Esophagus (tissue), 2 donors: Measurements from ENCODE around the gene YKT6. TPM values are rescaled to one million over a fixed set of nuclear protein-coding genes. Genes with fewer than 3 reads are reported as not detected.

ENCODE experiments used
- H3K27ac ChIP-seq, 2 donors: one replicate each; pipeline ENCODE4 v1.5.1; 2013; ENCODE audit warnings: low read depth in 2 of 2, mild to moderate bottlenecking in 2 of 2, inconsistent platforms in 1 of 2, low read length in 1 of 2, moderate library complexity in 1 of 2
- H3K27me3 ChIP-seq, 2 donors: one replicate each; pipeline ENCODE4 v1.6.1; 2013; ENCODE audit warnings: low read length in 2 of 2, control low read depth in 1 of 2, mild to moderate bottlenecking in 1 of 2; ENCODE audit not compliant: insufficient read depth in 2 of 2, control insufficient read depth in 1 of 2
- H3K36me3 ChIP-seq, 2 donors: one replicate each; pipeline ENCODE4 v1.6.1; 2013; ENCODE audit warnings: low read length in 1 of 2; ENCODE audit not compliant: control insufficient read depth in 2 of 2, insufficient read depth in 2 of 2
- H3K4me1 ChIP-seq, 2 donors: one replicate each; pipeline ENCODE4 v1.6.1; 2013; ENCODE audit warnings: low read length in 1 of 2; ENCODE audit not compliant: control insufficient read depth in 2 of 2, insufficient read depth in 2 of 2
- H3K4me3 ChIP-seq, 2 donors: one replicate each; pipeline ENCODE4 v1.5.1; 2013; ENCODE audit warnings: low read length in 2 of 2, mild to moderate bottlenecking in 2 of 2, low read depth in 1 of 2, moderate library complexity in 1 of 2
- H3K9me3 ChIP-seq, 2 donors: one replicate each; pipeline ENCODE4 v1.6.1; 2013; ENCODE audit warnings: mild to moderate bottlenecking in 2 of 2, low read depth in 1 of 2, low read length in 1 of 2, moderate library complexity in 1 of 2; ENCODE audit not compliant: control insufficient read depth in 2 of 2, insufficient read depth in 1 of 2
- WGBS, 2 donors: extraction: QIAGEN DNeasy Blood & Tissue Kit; methylation state at CpG; one replicate each; pipeline ENCODE4 v1.1.7; 2013; 5-methylcytosine and 5-hydroxymethylcytosine counted together
- polyA plus RNA-seq, 2 donors: library from polyadenylated mRNA; stranded (reverse); fragments of 200-250 nt; gene quantifications; one replicate each; pipeline ENCODE4 v1.2.3, GENCODE V29; 2013
- donor health status: healthy with polysubstance abuse.
- donor health status: Bipolar disorder and iron deficiency.

Gene YKT6
- polyA plus RNA-seq, 2 donors, result 32.7 to 52.6 TPM

GRCh38 chr7:44184206-44184872 lies 16.4 kb upstream of the YKT6 start:
- Histone ChIP-seq H3K27me3 (no peaks in the 10 kb centered on the region), H3K27ac (peak overlapping the region in 1 of 2 donors; percentile 45), H3K4me1 (peaks cover 0 to 11% of the 10 kb centered on the region in 2 donors), H3K9me3 (peaks cover 0 to 6% of the 10 kb centered on the region in 2 donors), H3K36me3 (no peaks in the 10 kb centered on the region), H3K4me3 (no peak overlapping the region)
- 57 to 68% methylated on average over 16 of the region's 16 CpGs for WGBS, 2 donors

- Histone ChIP-seq H3K9me3 (peaks cover 0 to 6% of the 10 kb centered on the region in 2 donors), H3K27ac (peak overlapping the region in 1 of 2 donors; percentile 6), H3K36me3 (no peaks in the 10 kb centered on the region), H3K4me1 (peaks cover 0 to 11% of the 10 kb centered on the region in 2 donors), H3K4me3 (no peak overlapping the region), H3K27me3 (no peaks in the 10 kb centered on the region)
- 83 to 84% methylated on average over 2 of the region's 2 CpGs for WGBS, 2 donors
Observed at GRCh38 chr7:44184873-44185446, 15.8 kb upstream of the YKT6 start.

- H3K36me3 ChIP-seq, result no peaks in the 10 kb centered on the region
- no peak overlapping the region for H3K4me3 ChIP-seq
- peaks cover 0 to 6% of the 10 kb centered on the region in 2 donors for H3K9me3 ChIP-seq
- H3K27ac ChIP-seq, result no peak overlapping the region
- 74 to 86% methylated on average over 5 of the region's 5 CpGs for WGBS, 2 donors
- H3K4me1 ChIP-seq, result peaks cover 0 to 11% of the 10 kb centered on the region in 2 donors
- H3K27me3 ChIP-seq, result no peaks in the 10 kb centered on the region
Observed at GRCh38 chr7:44185729-44186128, 15.0 kb upstream of the YKT6 start.

GRCh38 chr7:44186736-44187135 lies 14.0 kb upstream of the YKT6 start:
- no peaks in the 10 kb centered on the region for H3K27me3 ChIP-seq
- no peak overlapping the region for H3K4me3 ChIP-seq
- 76 to 88% methylated on average over 5 of the region's 5 CpGs for WGBS, 2 donors
- H3K4me1 ChIP-seq, result peaks cover 0 to 11% of the 10 kb centered on the region in 2 donors
- no peaks in the 10 kb centered on the region for H3K36me3 ChIP-seq
- peaks cover 0 to 6% of the 10 kb centered on the region in 2 donors for H3K9me3 ChIP-seq
- H3K27ac ChIP-seq, result no peak overlapping the region

- H3K4me1 ChIP-seq, result peaks cover 0 to 11% of the 10 kb centered on the region in 2 donors
- no peaks in the 10 kb centered on the region for H3K36me3 ChIP-seq
- H3K9me3 ChIP-seq, result peaks cover 0 to 2% of the 10 kb centered on the region in 2 donors
- H3K27ac ChIP-seq, result no peak overlapping the region
- 66% methylated on average over 9 of the region's 9 CpGs for WGBS, 2 donors
- H3K4me3 ChIP-seq, result no peak overlapping the region
- H3K27me3 ChIP-seq, result no peaks in the 10 kb centered on the region
Observed at GRCh38 chr7:44187636-44188416, 13.0 kb upstream of the YKT6 start.

GRCh38 chr7:44188480-44189225 lies 12.1 kb upstream of the YKT6 start:
- no peak overlapping the region for H3K27ac ChIP-seq

GRCh38 chr7:44189286-44189992 lies 11.3 kb upstream of the YKT6 start, which contains the start of gene GCK:
TSS of gene GCK (minus strand) at chr7:44189439. CDS start at chr7:44188953, 486 bp downstream.
- no peaks in the 10 kb centered on the region for H3K27me3 ChIP-seq
- H3K9me3 ChIP-seq, result no peaks in the 10 kb centered on the region
- H3K4me1 ChIP-seq, result peaks cover 0 to 7% of the 10 kb centered on the region in 2 donors
- no peak within 1 kb of the TSS for H3K27ac ChIP-seq
- no peaks in the 10 kb centered on the region for H3K36me3 ChIP-seq
- 79 to 90% methylated on average over 11 of the region's 11 CpGs for WGBS, 2 donors
- H3K4me3 ChIP-seq, result no peak within 1 kb of the TSS

More at GRCh38 chr7:44188480-44189225, 12.1 kb upstream of the YKT6 start:
- 80 to 85% methylated on average over 15 to 16 of the region's 16 CpGs for WGBS, 2 donors
- Histone ChIP-seq H3K4me3 (no peak overlapping the region), H3K9me3 (no peaks in the 10 kb centered on the region), H3K4me1 (peaks cover 0 to 11% of the 10 kb centered on the region in 2 donors), H3K27me3 (no peaks in the 10 kb centered on the region), H3K36me3 (no peaks in the 10 kb centered on the region)

GRCh38 chr7:44189993-44190872 lies 10.5 kb upstream of the YKT6 start:
- no peaks in the 10 kb centered on the region for H3K9me3 ChIP-seq
- H3K36me3 ChIP-seq, result no peaks in the 10 kb centered on the region
- 84 to 85% methylated on average over 14 of the region's 14 CpGs for WGBS, 2 donors
- H3K27me3 ChIP-seq, result no peaks in the 10 kb centered on the region
- H3K27ac ChIP-seq, result no peak overlapping the region
- peaks cover 0 to 4% of the 10 kb centered on the region in 2 donors for H3K4me1 ChIP-seq
- H3K4me3 ChIP-seq, result no peak overlapping the region
